ENCODE results near the gene GBE1.

The GBE1 gene

DNA sequence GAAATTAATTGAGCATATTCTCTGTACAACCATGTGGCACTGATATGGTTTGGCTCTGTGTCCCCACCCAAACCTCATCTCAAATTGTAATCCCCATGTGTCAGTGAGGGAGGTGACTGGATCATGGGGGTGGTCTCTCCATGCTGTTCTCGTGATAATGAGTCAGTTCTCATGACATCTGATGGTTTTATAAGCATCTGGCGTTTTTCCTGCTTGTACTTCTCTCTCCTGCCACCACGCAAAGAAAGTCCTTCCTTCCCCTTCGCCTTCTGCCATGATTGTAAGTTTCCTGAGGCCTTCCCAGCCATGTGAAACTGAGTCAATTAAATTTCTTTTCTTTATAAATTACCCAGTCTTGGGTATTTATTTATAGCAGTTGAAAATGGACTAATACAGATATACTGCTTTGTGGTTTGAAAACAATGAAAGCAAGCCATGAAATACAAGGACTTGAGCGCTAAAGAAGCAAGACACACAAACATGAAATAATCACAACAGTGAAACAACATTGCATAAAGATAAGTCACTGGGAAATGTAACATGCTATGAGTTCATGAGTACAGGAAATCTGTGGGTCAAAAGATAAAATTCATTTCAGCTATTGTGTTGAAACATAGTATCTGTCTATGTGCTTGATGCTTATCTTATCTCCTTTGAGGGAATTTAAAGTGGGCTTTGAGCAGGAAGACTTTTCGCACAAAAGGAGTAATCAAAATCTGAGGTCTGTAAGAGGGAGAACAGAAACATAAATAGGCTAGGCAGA lies 288.7 kb downstream of the GBE1 start:
- no peaks in the 10 kb centered on the region for H3K36me3 ChIP-seq (ENCODE audit: control insufficient read depth, insufficient read depth, low read length)
- H3K27me3 ChIP-seq (replicated peaks; ENCODE audit: control insufficient read depth, insufficient read depth, low read length), result no peaks in the 10 kb centered on the region; the same call in 1 of the 2 replicates
- H3K4me3 ChIP-seq (replicated peaks; ENCODE audit: low read depth, low read length), result no peak overlapping the region
- DNase-seq (ENCODE audit: extremely low read depth, insufficient read length), result no peak
- TF ChIP-seq, protein P1, sequence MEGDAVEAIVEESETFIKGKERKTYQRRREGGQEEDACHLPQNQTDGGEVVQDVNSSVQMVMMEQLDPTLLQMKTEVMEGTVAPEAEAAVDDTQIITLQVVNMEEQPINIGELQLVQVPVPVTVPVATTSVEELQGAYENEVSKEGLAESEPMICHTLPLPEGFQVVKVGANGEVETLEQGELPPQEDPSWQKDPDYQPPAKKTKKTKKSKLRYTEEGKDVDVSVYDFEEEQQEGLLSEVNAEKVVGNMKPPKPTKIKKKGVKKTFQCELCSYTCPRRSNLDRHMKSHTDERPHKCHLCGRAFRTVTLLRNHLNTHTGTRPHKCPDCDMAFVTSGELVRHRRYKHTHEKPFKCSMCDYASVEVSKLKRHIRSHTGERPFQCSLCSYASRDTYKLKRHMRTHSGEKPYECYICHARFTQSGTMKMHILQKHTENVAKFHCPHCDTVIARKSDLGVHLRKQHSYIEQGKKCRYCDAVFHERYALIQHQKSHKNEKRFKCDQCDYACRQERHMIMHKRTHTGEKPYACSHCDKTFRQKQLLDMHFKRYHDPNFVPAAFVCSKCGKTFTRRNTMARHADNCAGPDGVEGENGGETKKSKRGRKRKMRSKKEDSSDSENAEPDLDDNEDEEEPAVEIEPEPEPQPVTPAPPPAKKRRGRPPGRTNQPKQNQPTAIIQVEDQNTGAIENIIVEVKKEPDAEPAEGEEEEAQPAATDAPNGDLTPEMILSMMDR (IDR thresholded peaks at IDR 0.05; ENCODE audit: insufficient read depth, low read length, poor library complexity, severe bottlenecking), result no peak

GRCh38 chr3:81470524-81471278 lies 290.7 kb downstream of the GBE1 start:
- DNase-seq (ENCODE audit: extremely low read depth, insufficient read length), result no peak
- Histone ChIP-seq H3K27me3 (replicated peaks; ENCODE audit: control insufficient read depth, insufficient read depth, low read length) (no peaks in the 10 kb centered on the region; the same call in 1 of the 2 replicates), H3K4me3 (replicated peaks; ENCODE audit: low read depth, low read length) (no peak overlapping the region), H3K36me3 (ENCODE audit: control insufficient read depth, insufficient read depth, low read length) (no peaks in the 10 kb centered on the region)
- TF ChIP-seq, protein P1 (IDR thresholded peaks at IDR 0.05; ENCODE audit: insufficient read depth, low read length, poor library complexity, severe bottlenecking), result no peak

DNA sequence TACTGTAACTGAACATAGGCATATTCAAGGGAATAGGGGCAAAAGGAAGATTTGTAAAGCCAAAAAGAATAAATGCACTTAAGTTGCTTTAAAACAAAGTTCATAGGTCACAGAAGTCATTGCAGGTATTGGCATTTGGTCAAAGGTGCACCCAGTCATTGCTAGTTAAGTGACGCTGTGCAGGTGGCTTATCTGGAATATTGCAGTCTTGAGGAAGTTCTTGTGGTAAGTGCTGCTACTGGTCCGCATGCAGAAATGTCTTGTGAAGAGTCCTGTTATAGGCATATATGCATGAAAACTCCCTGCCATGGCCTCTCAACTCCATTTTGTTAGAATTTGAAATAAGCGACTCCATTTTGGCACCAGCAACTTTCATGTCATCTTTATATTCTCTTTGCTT lies 293.1 kb downstream of the GBE1 start:
- no peaks in the 10 kb centered on the region; the same call in 1 of the 2 replicates for H3K27me3 ChIP-seq (replicated peaks; ENCODE audit: control insufficient read depth, insufficient read depth, low read length)
- TF ChIP-seq, protein P1 (IDR thresholded peaks at IDR 0.05; ENCODE audit: insufficient read depth, low read length, poor library complexity, severe bottlenecking), result no peak

DNA sequence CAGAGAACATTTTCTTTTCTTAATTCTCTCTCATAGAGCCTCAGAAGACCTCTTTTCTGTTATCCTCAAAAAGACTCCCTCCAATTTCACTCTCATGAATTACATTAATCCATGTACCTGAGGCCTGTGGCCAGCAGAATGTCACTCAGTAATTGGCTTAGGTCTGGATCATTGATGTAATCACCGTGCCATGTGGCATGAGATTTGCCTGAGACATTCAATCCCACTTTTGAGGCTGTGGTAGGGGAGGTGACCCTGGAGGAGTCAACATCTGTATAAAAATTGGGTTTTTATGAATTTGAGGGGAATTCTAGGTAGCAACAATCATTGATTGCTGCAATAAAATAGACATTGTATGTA lies 295.3 kb downstream of the GBE1 start:
- TF ChIP-seq, protein P1 (IDR thresholded peaks at IDR 0.05; ENCODE audit: insufficient read depth, low read length, poor library complexity, severe bottlenecking), result no peak
- no peaks in the 10 kb centered on the region for H3K27me3 ChIP-seq (replicated peaks; ENCODE audit: control insufficient read depth, insufficient read depth, low read length)
- DNase-seq (ENCODE audit: extremely low read depth, insufficient read length), result no peak
- H3K4me3 ChIP-seq (replicated peaks; ENCODE audit: low read depth, low read length), result no peak overlapping the region
- no peaks in the 10 kb centered on the region for H3K36me3 ChIP-seq (ENCODE audit: control insufficient read depth, insufficient read depth, low read length)

More for the DNA sequence above, 293.1 kb downstream of the GBE1 start:
- DNase-seq (ENCODE audit: extremely low read depth, insufficient read length), result no peak
- Histone ChIP-seq H3K4me3 (replicated peaks; ENCODE audit: low read depth, low read length) (no peak overlapping the region), H3K36me3 (ENCODE audit: control insufficient read depth, insufficient read depth, low read length) (no peaks in the 10 kb centered on the region)

DNA sequence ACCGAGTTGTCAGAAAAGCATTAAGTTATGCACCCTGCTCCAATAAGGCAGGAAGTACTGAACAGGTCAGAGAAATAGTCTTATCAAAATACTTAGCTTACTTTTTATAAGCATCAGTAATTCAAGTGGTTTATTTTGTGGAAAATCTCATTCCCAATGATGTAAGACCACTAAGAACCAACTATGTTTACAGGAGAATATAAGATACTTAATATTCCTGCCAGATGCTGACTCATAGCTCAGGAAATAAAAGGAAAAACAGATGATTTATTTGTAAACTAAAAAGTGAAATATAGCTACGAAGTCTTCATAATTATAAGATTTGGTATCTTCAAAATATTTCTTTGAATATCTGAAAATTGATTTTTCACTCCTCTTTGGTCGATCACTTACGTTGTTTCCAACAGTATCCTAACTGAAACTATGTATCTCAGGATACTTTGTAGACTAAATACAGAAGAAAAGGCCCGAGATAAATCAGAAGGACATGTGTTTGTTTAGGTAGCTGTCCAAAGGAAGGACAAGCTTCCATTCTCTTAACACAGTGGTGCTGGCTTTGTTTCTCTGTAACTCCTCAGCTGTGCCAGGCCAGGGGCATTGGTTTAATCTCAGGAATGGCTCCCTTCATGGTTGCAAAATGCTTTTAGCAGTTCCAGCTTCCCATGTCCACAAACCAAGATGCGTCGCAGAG lies 295.8 kb downstream of the GBE1 start:
- no peak for DNase-seq (ENCODE audit: extremely low read depth, insufficient read length)
- no peaks in the 10 kb centered on the region for H3K36me3 ChIP-seq (ENCODE audit: control insufficient read depth, insufficient read depth, low read length)
- no peak overlapping the region for H3K4me3 ChIP-seq (replicated peaks; ENCODE audit: low read depth, low read length)
- no peaks in the 10 kb centered on the region for H3K27me3 ChIP-seq (replicated peaks; ENCODE audit: control insufficient read depth, insufficient read depth, low read length)
- TF ChIP-seq, protein P1 (IDR thresholded peaks at IDR 0.05; ENCODE audit: insufficient read depth, low read length, poor library complexity, severe bottlenecking), result no peak

All from GM06990 (cell line).